ENCODE measurements around the gene BBS9. TPM values are rescaled to one million over a fixed set of nuclear protein-coding genes. Genes with fewer than 3 reads are reported as not detected.

Gene BBS9
- total RNA-seq, 1 donor from 2014 or later: 51.7 TPM

DNA sequence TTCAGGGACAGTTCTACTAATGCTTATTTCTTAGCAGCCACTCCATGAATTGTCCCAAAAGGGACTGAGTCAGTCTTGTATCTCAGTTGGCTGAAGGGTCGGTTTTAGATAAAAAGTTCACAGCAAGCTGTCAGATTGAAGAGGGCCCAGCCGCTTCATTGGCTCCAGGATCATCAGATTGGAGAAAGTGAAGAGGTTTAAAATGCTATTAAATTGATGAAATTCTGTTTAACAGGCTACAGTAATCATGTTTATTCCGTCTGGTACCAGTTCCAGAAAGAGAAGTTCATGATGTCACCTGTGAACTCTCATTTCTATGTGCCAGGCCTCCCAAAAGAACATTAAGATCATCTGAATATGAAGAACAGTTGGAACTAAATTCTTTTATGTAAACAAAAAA, 481.6 kb downstream of the BBS9 start:
- Histone ChIP-seq H3K36me3 (ENCODE audit: control insufficient read depth in 3 of 3, insufficient read depth in 3 of 3, low read length in 3 of 3) (no peaks in the 10 kb centered on the region), H3K4me3 (ENCODE audit: low read length in 3 of 3) (no peak overlapping the region), H3K4me1 (ENCODE audit: control insufficient read depth in 3 of 3, insufficient read depth in 3 of 3, low read length in 3 of 3) (peaks cover 0 to 3% (median 0%) of the 10 kb centered on the region in 3 donors), H3K27me3 (ENCODE audit: control insufficient read depth in 3 of 3, insufficient read depth in 3 of 3, low read length in 3 of 3) (no peaks in the 10 kb centered on the region), H3K9ac (ENCODE audit: low read depth in 1 of 3, low read length in 3 of 3) (no peak overlapping the region), H3K9me3 (ENCODE audit: control insufficient read depth in 3 of 3, low read length in 3 of 3) (peaks cover 0 to 2% (median 0%) of the 10 kb centered on the region in 3 donors), H3K27ac (ENCODE audit: low read depth, low read length) (no peak overlapping the region)

DNA sequence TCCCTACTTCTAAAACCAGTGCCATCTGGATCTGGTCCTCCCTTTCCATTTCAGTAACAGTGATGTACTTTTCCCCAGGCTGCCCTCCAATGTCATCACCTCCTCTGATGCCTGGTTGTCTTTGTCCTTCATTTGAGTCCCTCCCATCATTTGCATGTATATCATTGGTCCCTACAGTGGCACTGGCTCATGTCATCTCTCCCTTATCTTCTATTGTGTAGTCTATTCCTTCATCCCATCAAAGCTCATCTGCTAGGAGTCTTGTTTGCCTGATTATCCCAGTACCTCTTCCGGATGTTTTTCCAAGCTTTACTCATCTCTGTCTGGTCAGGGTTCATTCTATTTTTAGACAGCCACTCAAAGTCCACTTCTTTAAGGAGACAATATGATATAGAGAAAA, 483.1 kb downstream of the BBS9 start:
- peaks cover 0 to 3% (median 0%) of the 10 kb centered on the region in 3 donors for H3K4me1 ChIP-seq (ENCODE audit: control insufficient read depth in 3 of 3, insufficient read depth in 3 of 3, low read length in 3 of 3)
- no peak overlapping the region for H3K4me3 ChIP-seq (ENCODE audit: low read length in 3 of 3)
- H3K27me3 ChIP-seq (ENCODE audit: control insufficient read depth in 3 of 3, insufficient read depth in 3 of 3, low read length in 3 of 3): no peaks in the 10 kb centered on the region
- peaks cover 0 to 2% (median 0%) of the 10 kb centered on the region in 3 donors for H3K9me3 ChIP-seq (ENCODE audit: control insufficient read depth in 3 of 3, low read length in 3 of 3)
- H3K27ac ChIP-seq (ENCODE audit: low read depth, low read length): no peak overlapping the region
- no peak overlapping the region for H3K9ac ChIP-seq (ENCODE audit: low read depth in 1 of 3, low read length in 3 of 3)
- no peaks in the 10 kb centered on the region for H3K36me3 ChIP-seq (ENCODE audit: control insufficient read depth in 3 of 3, insufficient read depth in 3 of 3, low read length in 3 of 3)

DNA sequence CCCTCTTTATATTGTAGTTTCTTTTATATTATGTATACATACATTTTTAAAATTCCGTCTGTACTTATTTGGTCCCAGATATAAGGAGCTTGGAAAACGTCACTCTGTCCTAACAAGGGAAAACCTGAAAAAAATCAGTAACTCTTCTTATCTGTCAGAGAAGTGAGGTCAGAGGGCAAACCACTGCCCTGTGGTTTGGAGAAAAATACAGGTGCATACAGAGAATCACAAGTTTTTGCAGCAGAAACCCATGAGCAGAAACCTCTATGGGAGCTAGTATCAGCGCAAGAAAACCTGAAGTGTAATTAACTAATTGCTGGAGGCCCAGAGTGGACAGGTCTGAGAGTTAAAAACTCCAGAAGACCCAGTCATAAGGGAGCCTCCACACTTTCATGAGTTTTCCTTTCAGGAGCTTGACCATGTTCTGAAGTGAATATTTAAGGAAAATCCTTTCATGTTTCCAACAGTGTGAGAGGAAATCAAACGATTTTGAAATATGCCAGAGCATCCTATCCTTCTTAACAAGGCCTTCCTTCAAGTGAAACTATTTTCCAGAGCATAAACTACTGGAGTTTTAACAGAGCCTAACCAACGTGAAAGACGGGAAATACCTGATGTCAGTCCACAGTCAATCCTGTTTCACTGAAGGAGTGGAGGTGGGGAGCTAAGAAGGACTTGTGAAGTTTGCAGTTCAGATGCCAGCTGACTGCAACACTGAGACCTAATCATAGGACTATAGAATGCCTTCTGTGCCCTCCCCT, 485.2 kb downstream of the BBS9 start:
- no peak overlapping the region for H3K4me3 ChIP-seq (ENCODE audit: low read length in 3 of 3)
- H3K9ac ChIP-seq (ENCODE audit: low read depth in 1 of 3, low read length in 3 of 3): no peak overlapping the region
- H3K9me3 ChIP-seq (ENCODE audit: control insufficient read depth in 3 of 3, low read length in 3 of 3): no peaks in the 10 kb centered on the region
- H3K27me3 ChIP-seq (ENCODE audit: control insufficient read depth in 3 of 3, insufficient read depth in 3 of 3, low read length in 3 of 3): no peaks in the 10 kb centered on the region
- no peak overlapping the region for H3K27ac ChIP-seq (ENCODE audit: low read depth, low read length)
- H3K36me3 ChIP-seq (ENCODE audit: control insufficient read depth in 3 of 3, insufficient read depth in 3 of 3, low read length in 3 of 3): no peaks in the 10 kb centered on the region
- H3K4me1 ChIP-seq (ENCODE audit: control insufficient read depth in 3 of 3, insufficient read depth in 3 of 3, low read length in 3 of 3): peaks cover 0 to 3% (median 0%) of the 10 kb centered on the region in 3 donors

DNA sequence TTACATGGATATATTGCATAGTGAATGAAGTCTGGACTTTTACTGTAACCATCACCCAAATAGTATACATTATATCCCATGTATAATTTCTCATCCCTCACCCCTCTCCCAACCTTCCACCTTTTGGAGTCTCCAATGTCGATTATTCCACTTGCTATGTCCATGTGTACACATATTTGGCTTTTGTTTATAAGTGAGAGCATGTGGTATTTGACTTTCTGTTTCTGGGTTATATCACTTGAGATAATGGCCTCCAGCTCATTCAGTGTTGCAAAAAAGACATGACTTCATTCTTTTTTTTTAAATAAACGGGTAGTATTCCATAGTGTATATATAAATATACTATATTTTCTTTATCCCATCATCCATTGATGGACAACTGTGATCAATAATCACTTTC, 487.4 kb downstream of the BBS9 start:
- Histone ChIP-seq H3K9ac (ENCODE audit: low read depth in 1 of 3, low read length in 3 of 3) (no peak overlapping the region), H3K9me3 (ENCODE audit: control insufficient read depth in 3 of 3, low read length in 3 of 3) (peaks cover 0 to 2% (median 0%) of the 10 kb centered on the region in 3 donors), H3K4me1 (ENCODE audit: control insufficient read depth in 3 of 3, insufficient read depth in 3 of 3, low read length in 3 of 3) (peaks cover 0 to 3% (median 0%) of the 10 kb centered on the region in 3 donors), H3K27me3 (ENCODE audit: control insufficient read depth in 3 of 3, insufficient read depth in 3 of 3, low read length in 3 of 3) (no peaks in the 10 kb centered on the region), H3K27ac (ENCODE audit: low read depth, low read length) (no peak overlapping the region), H3K36me3 (ENCODE audit: control insufficient read depth in 3 of 3, insufficient read depth in 3 of 3, low read length in 3 of 3) (no peaks in the 10 kb centered on the region), H3K4me3 (ENCODE audit: low read length in 3 of 3) (no peak overlapping the region)

DNA sequence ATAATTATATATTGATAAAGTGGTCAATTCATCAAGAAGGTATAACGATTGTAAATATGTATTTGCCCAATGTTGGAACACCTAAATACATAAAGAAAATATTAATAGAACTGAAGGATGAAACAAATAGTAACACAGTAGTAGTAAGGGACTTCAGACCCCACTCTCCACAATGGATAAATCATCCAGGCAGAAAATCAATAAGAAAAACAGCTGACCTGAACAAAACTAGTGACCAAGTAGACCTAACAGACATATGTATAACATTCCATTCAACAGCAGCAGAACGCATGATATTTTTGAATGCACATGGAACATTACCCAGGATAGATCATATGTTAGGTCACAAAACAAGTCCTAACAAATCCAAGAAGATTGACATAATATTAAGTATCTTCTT, 489.9 kb downstream of the BBS9 start:
- Histone ChIP-seq H3K9ac (ENCODE audit: low read depth in 1 of 3, low read length in 3 of 3) (no peak overlapping the region), H3K4me1 (ENCODE audit: control insufficient read depth in 3 of 3, insufficient read depth in 3 of 3, low read length in 3 of 3) (no peaks in the 10 kb centered on the region), H3K27me3 (ENCODE audit: control insufficient read depth in 3 of 3, insufficient read depth in 3 of 3, low read length in 3 of 3) (no peaks in the 10 kb centered on the region), H3K9me3 (ENCODE audit: control insufficient read depth in 3 of 3, low read length in 3 of 3) (peaks cover 0 to 2% (median 0%) of the 10 kb centered on the region in 3 donors), H3K27ac (ENCODE audit: low read depth, low read length) (no peak overlapping the region), H3K36me3 (ENCODE audit: control insufficient read depth in 3 of 3, insufficient read depth in 3 of 3, low read length in 3 of 3) (no peaks in the 10 kb centered on the region), H3K4me3 (ENCODE audit: low read length in 3 of 3) (no peak overlapping the region)

DNA sequence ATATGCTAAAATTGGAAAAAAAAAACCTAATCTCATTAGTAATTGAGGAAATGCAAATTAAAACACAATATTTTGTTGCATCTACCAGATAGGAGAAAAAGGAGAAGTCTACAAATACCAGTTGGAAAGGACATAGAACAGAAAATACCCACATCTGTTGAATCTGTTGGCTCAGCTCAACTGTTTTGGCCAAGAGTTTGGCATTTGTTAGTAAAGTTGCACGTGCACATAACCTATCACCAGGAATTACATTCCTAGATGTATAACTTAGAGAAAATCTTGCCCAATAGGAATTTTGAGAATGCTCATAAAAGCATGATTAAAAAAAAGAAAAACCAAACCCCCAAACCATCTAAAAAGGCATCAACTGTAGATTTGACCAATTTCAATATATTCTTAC, 493.9 kb downstream of the BBS9 start:
- H3K4me1 ChIP-seq (ENCODE audit: control insufficient read depth in 3 of 3, insufficient read depth in 3 of 3, low read length in 3 of 3): no peaks in the 10 kb centered on the region
- H3K4me3 ChIP-seq (ENCODE audit: low read length in 3 of 3): no peak overlapping the region
- peaks cover 0 to 4% (median 0%) of the 10 kb centered on the region in 3 donors for H3K9me3 ChIP-seq (ENCODE audit: control insufficient read depth in 3 of 3, low read length in 3 of 3)
- H3K9ac ChIP-seq (ENCODE audit: low read depth in 1 of 3, low read length in 3 of 3): no peak overlapping the region
- no peaks in the 10 kb centered on the region for H3K27me3 ChIP-seq (ENCODE audit: control insufficient read depth in 3 of 3, insufficient read depth in 3 of 3, low read length in 3 of 3)
- no peaks in the 10 kb centered on the region for H3K36me3 ChIP-seq (ENCODE audit: control insufficient read depth in 3 of 3, insufficient read depth in 3 of 3, low read length in 3 of 3)
- H3K27ac ChIP-seq (ENCODE audit: low read depth, low read length): no peak overlapping the region

DNA sequence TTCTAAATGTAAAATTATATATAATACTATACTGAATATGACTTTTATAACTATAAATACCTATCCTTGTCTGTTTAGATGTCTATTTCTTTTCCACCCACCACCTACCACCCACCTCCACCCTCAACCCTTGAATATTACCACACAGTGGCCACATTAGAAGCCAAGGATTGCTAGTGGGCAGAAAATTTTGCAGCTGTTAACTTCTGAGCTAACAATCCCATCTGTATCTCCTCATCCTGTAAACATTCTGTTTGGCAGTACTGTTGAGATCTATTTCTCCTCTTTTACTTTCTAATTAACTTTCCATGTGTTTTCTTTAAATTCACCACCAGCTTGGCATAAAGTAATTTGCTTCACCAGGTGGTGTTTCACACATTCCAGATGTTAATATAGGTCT, 494.9 kb downstream of the BBS9 start:
- no peak overlapping the region for H3K27ac ChIP-seq (ENCODE audit: low read depth, low read length)

DNA sequence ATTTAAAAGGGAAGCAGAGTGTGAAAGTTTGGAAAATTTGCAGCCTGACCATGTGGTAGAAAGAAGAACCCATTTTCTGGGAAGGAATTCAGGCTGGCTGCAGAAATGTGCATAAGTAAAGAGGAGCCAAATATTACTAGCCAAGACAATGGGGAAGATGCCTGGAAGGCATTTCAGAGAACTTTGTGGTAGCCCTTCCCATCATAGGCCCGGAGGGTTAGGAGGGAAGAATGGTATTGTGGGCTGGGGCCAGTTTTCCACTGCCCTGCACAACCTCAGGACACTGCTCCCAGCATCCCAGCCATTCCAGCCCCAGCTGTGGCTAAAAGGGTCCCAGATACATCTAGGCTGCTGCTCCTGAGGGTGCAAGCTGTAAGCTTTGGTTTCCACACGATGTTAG, 497.5 kb downstream of the BBS9 start:
- H3K4me1 ChIP-seq (ENCODE audit: control insufficient read depth in 3 of 3, insufficient read depth in 3 of 3, low read length in 3 of 3): no peaks in the 10 kb centered on the region
- H3K27ac ChIP-seq (ENCODE audit: low read depth, low read length): no peak overlapping the region
- H3K4me3 ChIP-seq (ENCODE audit: low read length in 3 of 3): no peak overlapping the region
- H3K27me3 ChIP-seq (ENCODE audit: control insufficient read depth in 3 of 3, insufficient read depth in 3 of 3, low read length in 3 of 3): no peaks in the 10 kb centered on the region
- peaks cover 0 to 2% (median 0%) of the 10 kb centered on the region in 3 donors for H3K9me3 ChIP-seq (ENCODE audit: control insufficient read depth in 3 of 3, low read length in 3 of 3)
- no peak overlapping the region for H3K9ac ChIP-seq (ENCODE audit: low read depth in 1 of 3, low read length in 3 of 3)
- no peaks in the 10 kb centered on the region for H3K36me3 ChIP-seq (ENCODE audit: control insufficient read depth in 3 of 3, insufficient read depth in 3 of 3, low read length in 3 of 3)

More for the DNA sequence above, 494.9 kb downstream of the BBS9 start:
- no peak overlapping the region for H3K4me3 ChIP-seq (ENCODE audit: low read length in 3 of 3)
- H3K4me1 ChIP-seq (ENCODE audit: control insufficient read depth in 3 of 3, insufficient read depth in 3 of 3, low read length in 3 of 3): no peaks in the 10 kb centered on the region
- no peaks in the 10 kb centered on the region for H3K27me3 ChIP-seq (ENCODE audit: control insufficient read depth in 3 of 3, insufficient read depth in 3 of 3, low read length in 3 of 3)
- H3K36me3 ChIP-seq (ENCODE audit: control insufficient read depth in 3 of 3, insufficient read depth in 3 of 3, low read length in 3 of 3): no peaks in the 10 kb centered on the region
- H3K9me3 ChIP-seq (ENCODE audit: control insufficient read depth in 3 of 3, low read length in 3 of 3): peaks cover 0 to 4% (median 0%) of the 10 kb centered on the region in 3 donors
- no peak overlapping the region for H3K9ac ChIP-seq (ENCODE audit: low read depth in 1 of 3, low read length in 3 of 3)

DNA sequence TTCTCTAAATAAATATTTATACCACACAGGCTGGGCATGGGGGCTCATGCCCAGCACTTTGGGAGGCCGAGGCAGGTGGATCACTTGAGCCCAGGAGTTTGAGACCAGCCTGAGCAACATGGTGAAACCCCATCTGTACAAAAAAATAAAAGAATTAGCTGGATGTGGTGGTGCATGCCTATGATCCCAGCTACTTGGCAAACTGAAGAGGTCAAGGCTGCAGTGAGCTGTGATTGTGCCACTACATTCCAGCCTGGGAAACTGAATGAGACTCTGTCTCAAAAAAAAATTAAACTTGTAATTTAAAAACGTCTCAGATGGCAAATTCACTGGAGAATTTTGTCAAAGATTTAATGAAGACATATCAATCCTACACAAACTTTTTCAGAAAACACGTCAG, 498.4 kb downstream of the BBS9 start:
- no peaks in the 10 kb centered on the region for H3K36me3 ChIP-seq (ENCODE audit: control insufficient read depth in 3 of 3, insufficient read depth in 3 of 3, low read length in 3 of 3)
- H3K9me3 ChIP-seq (ENCODE audit: control insufficient read depth in 3 of 3, low read length in 3 of 3): peaks cover 0 to 2% (median 0%) of the 10 kb centered on the region in 3 donors
- H3K4me1 ChIP-seq (ENCODE audit: control insufficient read depth in 3 of 3, insufficient read depth in 3 of 3, low read length in 3 of 3): no peaks in the 10 kb centered on the region
- no peak overlapping the region for H3K4me3 ChIP-seq (ENCODE audit: low read length in 3 of 3)
- H3K9ac ChIP-seq (ENCODE audit: low read depth in 1 of 3, low read length in 3 of 3): no peak overlapping the region
- no peaks in the 10 kb centered on the region for H3K27me3 ChIP-seq (ENCODE audit: control insufficient read depth in 3 of 3, insufficient read depth in 3 of 3, low read length in 3 of 3)
- no peak overlapping the region for H3K27ac ChIP-seq (ENCODE audit: low read depth, low read length)

DNA sequence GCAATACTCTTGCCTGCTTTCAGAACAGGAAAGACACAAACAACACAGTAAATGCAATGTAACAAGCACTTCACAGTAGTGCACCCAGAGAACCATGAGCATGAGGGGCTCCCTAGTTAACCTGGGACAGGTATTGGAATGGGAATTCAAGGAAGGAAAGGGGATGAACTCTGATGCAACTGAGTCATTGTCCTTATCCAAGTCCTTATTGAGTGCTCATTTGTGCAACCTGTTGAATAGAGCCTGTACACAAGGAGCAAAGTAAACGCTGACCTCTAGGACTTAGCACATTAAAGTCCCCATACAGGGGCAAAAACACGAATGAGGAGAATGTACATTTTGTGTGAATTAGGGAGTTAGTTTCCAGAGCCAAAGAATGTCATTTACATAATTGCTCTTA, 499.5 kb downstream of the BBS9 start:
- no peak overlapping the region for H3K9ac ChIP-seq (ENCODE audit: low read depth in 1 of 3, low read length in 3 of 3)
- H3K9me3 ChIP-seq (ENCODE audit: control insufficient read depth in 3 of 3, low read length in 3 of 3): peaks cover 0 to 2% (median 0%) of the 10 kb centered on the region in 3 donors
- H3K4me3 ChIP-seq (ENCODE audit: low read length in 3 of 3): no peak overlapping the region
- no peaks in the 10 kb centered on the region for H3K36me3 ChIP-seq (ENCODE audit: control insufficient read depth in 3 of 3, insufficient read depth in 3 of 3, low read length in 3 of 3)
- H3K27ac ChIP-seq (ENCODE audit: low read depth, low read length): no peak overlapping the region
- H3K4me1 ChIP-seq (ENCODE audit: control insufficient read depth in 3 of 3, insufficient read depth in 3 of 3, low read length in 3 of 3): no peaks in the 10 kb centered on the region
- no peaks in the 10 kb centered on the region for H3K27me3 ChIP-seq (ENCODE audit: control insufficient read depth in 3 of 3, insufficient read depth in 3 of 3, low read length in 3 of 3)
